Spinal cord (tissue), 10 donors: ENCODE results near the gene COL21A1. TPM values are rescaled to one million over a fixed set of nuclear protein-coding genes. Genes with fewer than 3 reads are reported as not detected.

Source experiments
- DNase-seq, 6 donors: peaks; one replicate each; pipeline versions ENCODE4 v3.0.0 to v3.0.0-alpha.2; 2013 to 2015; ENCODE audit warnings: low spot score in 6 of 6, low read depth in 4 of 6
- H3K27ac ChIP-seq: one replicate; pipeline ENCODE4 v1.5.1; 2013; ENCODE audit warnings: low read depth, low read length, control low read depth
- H3K27me3 ChIP-seq: one replicate; pipeline ENCODE4 v1.6.1; 2013; ENCODE audit warnings: low read length; ENCODE audit not compliant: control insufficient read depth, insufficient read depth
- H3K36me3 ChIP-seq: one replicate; pipeline ENCODE4 v1.6.1; 2013; ENCODE audit warnings: low read length; ENCODE audit not compliant: control insufficient read depth, insufficient read depth
- H3K4me1 ChIP-seq: one replicate; pipeline ENCODE4 v1.6.1; 2013; ENCODE audit warnings: low read length; ENCODE audit not compliant: control insufficient read depth, insufficient read depth
- H3K4me3 ChIP-seq: one replicate; pipeline ENCODE4 v1.5.1; 2013; ENCODE audit warnings: low read depth, low read length, control low read depth
- H3K9me3 ChIP-seq: one replicate; pipeline ENCODE4 v1.6.1; 2013; ENCODE audit warnings: low read length; ENCODE audit not compliant: control insufficient read depth, insufficient read depth
- WGBS: methylation state at CpG from one replicate; pipeline ENCODE4 v1.1.5; 2013; ENCODE audit warnings: missing lambda C conversion rate; ENCODE audit not compliant: insufficient coverage; 5-methylcytosine and 5-hydroxymethylcytosine counted together
- polyA plus RNA-seq, 2 donors: library from polyadenylated mRNA; unstranded; fragments of 120-200 nt; gene quantifications; one replicate each; pipeline ENCODE4 v1.2.1, GENCODE V29; 2013; ENCODE audit not compliant: insufficient read length in 2 of 2
- total RNA-seq, 2 donors: library from RNA; depleted of rRNA in 1 of 2; stranded (reverse); fragments of 120-200 nt in 1 of 2; fragments of >200 nt in 1 of 2; gene quantifications; one replicate each; pipeline versions ENCODE4 v1.2.3 to v1.2.4, GENCODE V29; 2013 to 2014
- donor health status: healthy.

COL21A1 gene
- total and polyA plus RNA-seq, 4 donors: 9.0 to 51.7 (median 26.2) TPM

DNA sequence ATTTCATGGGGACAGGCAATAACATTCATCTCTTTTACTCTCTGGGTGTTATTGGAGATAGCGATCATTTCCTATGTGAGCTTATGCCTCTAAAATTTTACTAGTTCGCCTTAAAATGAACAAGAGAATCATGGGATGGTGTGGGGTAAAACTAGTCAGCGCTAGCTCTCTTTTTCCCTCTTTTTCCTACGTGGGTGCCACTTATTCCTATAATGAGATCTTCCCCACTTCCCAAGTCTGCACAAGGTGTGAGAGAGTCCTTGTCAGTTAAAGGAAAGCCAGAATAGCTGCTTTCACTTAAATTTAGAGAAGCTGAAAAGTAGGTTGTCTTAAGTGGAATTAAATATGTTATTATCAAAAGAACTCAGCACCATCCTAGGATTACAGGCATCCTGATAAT is 198.8 kb downstream of the COL21A1 start:
- no CpG with 5 or more reads among the region's 4 CpGs for WGBS
- Histone ChIP-seq H3K9me3 (no peaks in the 10 kb centered on the region), H3K36me3 (no peaks in the 10 kb centered on the region), H3K27me3 (no peaks in the 10 kb centered on the region), H3K27ac (no peak overlapping the region), H3K4me1 (no peaks in the 10 kb centered on the region), H3K4me3 (no peak overlapping the region)
- no peak for DNase-seq

DNA sequence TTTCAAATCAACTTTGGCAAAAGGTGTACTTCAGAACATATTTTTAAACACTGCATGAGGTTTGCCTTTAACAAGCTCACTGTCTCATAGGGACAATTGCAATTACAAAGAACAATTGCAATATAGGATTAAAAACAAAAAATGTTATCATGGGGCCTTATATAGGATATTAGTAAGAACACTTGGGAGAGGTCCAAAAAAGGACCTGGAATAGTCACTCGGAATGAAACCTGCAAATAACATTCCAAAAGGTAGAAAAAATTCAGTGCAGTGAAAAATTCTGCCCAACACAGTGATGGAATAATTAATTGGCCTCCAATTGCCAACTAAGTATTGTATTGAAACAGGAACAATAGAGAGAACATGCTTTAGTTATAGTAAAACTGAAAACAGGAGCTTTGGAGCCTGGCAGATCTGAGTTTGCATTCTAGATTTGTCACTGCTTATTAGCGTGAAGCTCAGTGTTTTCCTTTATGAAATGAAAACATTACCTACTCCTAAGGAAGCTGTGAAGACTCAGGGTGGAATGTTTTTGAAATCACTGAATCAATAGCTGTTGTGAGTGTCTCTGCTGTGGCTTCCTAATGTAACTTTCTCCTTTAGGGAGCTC is 199.3 kb downstream of the COL21A1 start:
- Histone ChIP-seq H3K36me3 (no peaks in the 10 kb centered on the region), H3K27me3 (no peaks in the 10 kb centered on the region), H3K27ac (no peak overlapping the region), H3K4me1 (no peaks in the 10 kb centered on the region), H3K9me3 (no peaks in the 10 kb centered on the region), H3K4me3 (no peak overlapping the region)
- peak in 1 of 6 donors; percentile 73 for DNase-seq
- WGBS: no CpG with 5 or more reads among the region's 2 CpGs

DNA sequence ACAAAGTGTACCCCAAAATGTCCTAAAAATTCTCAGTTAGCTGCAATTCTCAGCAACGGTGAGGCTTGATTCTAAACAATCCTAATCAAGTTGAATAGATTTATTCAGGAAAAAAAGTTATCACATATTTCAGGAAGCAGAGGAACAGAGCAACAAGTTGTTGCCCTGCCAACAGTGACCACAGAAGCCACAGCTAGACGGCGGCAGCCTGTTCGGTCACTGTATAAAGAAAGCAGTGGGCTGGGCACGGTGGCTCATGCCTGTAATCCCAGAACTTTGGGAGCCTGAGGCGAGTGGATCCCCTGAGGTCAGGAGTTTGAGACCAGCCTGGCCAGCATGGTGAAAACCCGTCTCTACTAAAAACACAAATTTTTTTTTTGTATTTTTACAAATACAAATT is 200.8 kb downstream of the COL21A1 start:
- Histone ChIP-seq H3K27me3 (no peaks in the 10 kb centered on the region), H3K27ac (no peak overlapping the region), H3K4me3 (no peak overlapping the region), H3K36me3 (no peaks in the 10 kb centered on the region), H3K4me1 (no peaks in the 10 kb centered on the region), H3K9me3 (no peaks in the 10 kb centered on the region)
- 62% methylated on average over 5 of the region's 7 CpGs for WGBS
- DNase-seq: no peak

DNA sequence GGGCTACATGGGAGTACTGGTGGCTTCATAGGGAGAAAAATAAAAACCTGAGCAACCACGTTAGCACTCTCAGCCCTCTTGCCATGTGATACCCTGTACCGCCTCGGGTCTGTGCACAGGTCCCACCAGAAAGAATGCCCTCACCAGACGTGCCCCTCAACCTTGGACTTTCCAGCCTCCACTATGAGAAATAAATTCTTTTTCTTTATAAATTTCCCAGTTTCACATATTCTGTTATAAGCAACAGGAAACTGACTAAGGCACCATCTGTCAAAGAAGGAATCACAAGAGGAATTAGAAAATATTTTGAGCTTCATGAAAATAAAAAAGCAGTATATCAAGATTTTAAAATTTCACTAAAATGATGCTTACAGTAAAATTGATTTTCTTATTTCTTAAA is 203.6 kb downstream of the COL21A1 start:
- WGBS: 76% methylated on average over 3 of the region's 4 CpGs

DNA sequence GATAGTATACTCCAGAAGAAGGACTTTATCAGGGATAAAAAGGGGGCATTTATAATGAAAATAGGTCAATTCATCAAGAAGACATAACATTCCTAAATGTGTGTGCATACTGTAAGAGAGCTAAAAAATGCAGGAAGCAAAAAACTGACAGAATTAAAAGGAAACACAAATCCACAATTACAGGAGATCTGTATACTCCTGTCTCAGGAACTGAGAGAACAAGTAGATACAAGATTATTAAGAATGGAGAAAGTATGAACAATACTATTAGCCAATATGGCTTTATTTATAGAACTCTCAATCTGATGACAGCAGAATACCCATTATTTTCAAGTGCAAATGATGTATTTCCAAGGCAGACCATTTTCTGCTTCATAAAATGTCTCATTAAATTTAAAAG is 204.3 kb downstream of the COL21A1 start:
- Histone ChIP-seq H3K9me3 (no peaks in the 10 kb centered on the region), H3K4me1 (no peaks in the 10 kb centered on the region), H3K4me3 (no peak overlapping the region), H3K27me3 (no peaks in the 10 kb centered on the region), H3K36me3 (no peaks in the 10 kb centered on the region), H3K27ac (no peak overlapping the region)
- no peak for DNase-seq

More for the DNA sequence above, 203.6 kb downstream of the COL21A1 start:
- no peaks in the 10 kb centered on the region for H3K9me3 ChIP-seq
- no peak for DNase-seq
- no peaks in the 10 kb centered on the region for H3K4me1 ChIP-seq
- no peak overlapping the region for H3K27ac ChIP-seq
- H3K36me3 ChIP-seq: no peaks in the 10 kb centered on the region
- no peaks in the 10 kb centered on the region for H3K27me3 ChIP-seq
- H3K4me3 ChIP-seq: no peak overlapping the region

DNA sequence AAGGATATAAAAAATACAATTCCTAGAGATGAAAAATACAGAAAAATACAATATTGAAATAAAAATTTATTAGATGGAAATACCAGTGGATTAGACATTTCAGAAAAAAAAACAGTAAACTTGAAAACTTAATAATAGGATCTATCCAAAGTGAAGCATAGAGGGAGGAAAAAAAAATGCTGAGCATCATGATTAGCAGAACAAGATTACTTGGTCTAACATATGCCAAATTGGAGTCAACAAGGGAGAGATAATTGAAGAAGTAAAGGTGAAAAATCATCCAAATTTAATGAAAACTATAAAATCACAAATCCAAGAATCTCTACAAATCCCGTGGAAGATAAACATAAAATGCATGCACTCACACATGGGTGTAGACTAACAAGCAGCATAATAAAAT is 205.8 kb downstream of the COL21A1 start:
- Histone ChIP-seq H3K27me3 (no peaks in the 10 kb centered on the region), H3K4me1 (no peaks in the 10 kb centered on the region), H3K9me3 (no peaks in the 10 kb centered on the region), H3K27ac (no peak overlapping the region), H3K4me3 (no peak overlapping the region), H3K36me3 (no peaks in the 10 kb centered on the region)
- DNase-seq: no peak
- no CpG with 5 or more reads among the region's 1 CpG for WGBS

DNA sequence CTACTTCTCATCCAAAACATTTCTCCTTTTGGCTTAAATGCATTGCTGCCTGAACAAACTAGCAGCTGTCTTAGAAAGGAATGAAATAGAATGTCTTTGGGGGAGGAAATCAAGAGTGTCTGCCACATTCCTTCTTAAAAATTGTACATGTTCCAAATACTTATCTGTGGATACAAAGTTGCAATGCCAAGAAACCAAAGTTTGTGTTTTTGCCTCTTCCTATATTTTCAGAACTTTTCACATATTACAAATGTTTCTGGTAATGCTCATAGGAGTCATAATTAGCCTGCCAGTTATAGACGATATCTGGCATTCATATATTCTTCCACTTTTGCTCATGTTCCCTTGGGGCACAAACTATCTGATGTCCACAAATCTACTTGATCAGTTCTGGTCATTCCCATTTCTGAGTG is 206.5 kb downstream of the COL21A1 start:
- no peaks in the 10 kb centered on the region for H3K27me3 ChIP-seq
- DNase-seq: peak in 1 of 6 donors; percentile 22
- no peak overlapping the region for H3K4me3 ChIP-seq
- H3K4me1 ChIP-seq: no peaks in the 10 kb centered on the region
- WGBS: 100% methylated on average over 1 of the region's 1 CpG
- H3K36me3 ChIP-seq: no peaks in the 10 kb centered on the region
- H3K9me3 ChIP-seq: no peaks in the 10 kb centered on the region
- H3K27ac ChIP-seq: no peak overlapping the region

DNA sequence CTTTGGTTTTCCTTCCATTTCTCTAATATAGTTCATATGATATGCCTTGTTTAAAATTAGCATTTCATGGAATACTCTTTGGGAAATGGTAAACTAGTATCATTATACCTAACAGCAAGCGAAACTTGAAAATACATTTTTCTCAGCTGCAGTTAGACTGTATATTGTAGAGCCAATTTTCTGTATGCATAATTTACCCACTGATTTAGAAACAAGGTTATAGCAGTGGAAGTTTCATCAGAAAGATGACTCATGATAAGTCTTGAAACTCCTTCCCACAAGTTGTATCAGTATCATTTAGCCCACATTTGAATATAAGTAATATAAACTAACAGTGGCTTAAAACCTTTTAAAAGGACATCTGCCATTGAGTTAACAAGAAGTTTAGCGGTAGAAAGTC is 207.2 kb downstream of the COL21A1 start:
- H3K27ac ChIP-seq: no peak overlapping the region
- H3K36me3 ChIP-seq: no peaks in the 10 kb centered on the region
- H3K4me1 ChIP-seq: no peaks in the 10 kb centered on the region
- no peaks in the 10 kb centered on the region for H3K27me3 ChIP-seq
- no peak overlapping the region for H3K4me3 ChIP-seq
- no peaks in the 10 kb centered on the region for H3K9me3 ChIP-seq
- WGBS: no CpG with 5 or more reads among the region's 2 CpGs
- DNase-seq: no peak

DNA sequence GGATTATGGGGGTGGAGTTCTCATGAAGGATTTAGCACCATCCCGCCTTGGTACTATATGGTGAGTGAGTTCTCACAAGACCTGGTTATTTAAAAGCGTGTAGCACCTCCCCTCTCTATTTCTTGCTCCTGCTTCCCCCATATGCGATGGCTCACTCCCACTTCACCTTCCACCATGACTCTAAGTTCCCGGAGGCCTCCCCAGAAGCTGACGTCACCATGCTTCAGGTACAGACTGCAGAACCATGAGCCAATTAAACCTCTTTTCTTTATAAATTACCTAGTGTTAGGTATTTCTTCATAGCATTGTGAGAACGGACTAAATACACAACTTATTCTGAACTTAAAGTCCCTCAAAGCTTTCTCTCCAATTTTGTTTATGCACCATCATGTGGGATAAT is 208.6 kb downstream of the COL21A1 start:
- no peaks in the 10 kb centered on the region for H3K27me3 ChIP-seq
- no peaks in the 10 kb centered on the region for H3K9me3 ChIP-seq
- H3K27ac ChIP-seq: no peak overlapping the region
- H3K36me3 ChIP-seq: no peaks in the 10 kb centered on the region
- WGBS: 93% methylated on average over 2 of the region's 6 CpGs
- no peak for DNase-seq
- no peak overlapping the region for H3K4me3 ChIP-seq
- no peaks in the 10 kb centered on the region for H3K4me1 ChIP-seq

DNA sequence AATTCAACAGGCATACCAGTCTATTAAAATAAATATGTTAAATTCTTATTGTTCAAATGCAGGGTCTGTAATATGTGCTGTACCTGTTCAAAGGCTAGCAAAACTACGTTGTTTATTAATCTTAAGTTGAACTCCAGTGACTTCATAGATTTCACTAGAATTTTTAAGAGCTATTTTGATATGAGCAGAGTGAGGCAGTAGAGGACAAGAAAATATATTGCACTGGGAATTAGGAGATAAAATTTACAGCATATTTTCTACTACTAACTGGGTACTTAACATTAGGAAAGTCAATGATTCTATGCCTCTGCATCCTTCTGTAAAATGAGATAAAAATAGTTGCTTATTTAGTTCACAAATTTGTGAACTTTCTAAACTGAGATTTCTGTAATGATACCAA is 209.8 kb downstream of the COL21A1 start:
- DNase-seq: no peak
- no peaks in the 10 kb centered on the region for H3K9me3 ChIP-seq
- H3K36me3 ChIP-seq: no peaks in the 10 kb centered on the region
- no peak overlapping the region for H3K4me3 ChIP-seq
- no peaks in the 10 kb centered on the region for H3K27me3 ChIP-seq
- H3K27ac ChIP-seq: no peak overlapping the region
- no CpG with 5 or more reads among the region's 1 CpG for WGBS
- H3K4me1 ChIP-seq: no peaks in the 10 kb centered on the region
